C4-2B (cell line): ENCODE results near the gene GPR3.

ENCODE experiments used
- ZFX ChIP-seq: fragments of 450-650 bp; IDR thresholded peaks from 2 replicates; pipeline ENCODE4 v1.6.1; 2017
- TF ChIP-seq, protein P1 (sequence below): fragments of 450-650 bp; conservative IDR thresholded peaks from 2 replicates; pipeline ENCODE4 v1.5.1; 2017; ENCODE audit warnings: mild to moderate bottlenecking

GRCh38 chr1:27342778-27343638 is 49.4 kb upstream of the GPR3 start:
- TF ChIP-seq, protein P1, sequence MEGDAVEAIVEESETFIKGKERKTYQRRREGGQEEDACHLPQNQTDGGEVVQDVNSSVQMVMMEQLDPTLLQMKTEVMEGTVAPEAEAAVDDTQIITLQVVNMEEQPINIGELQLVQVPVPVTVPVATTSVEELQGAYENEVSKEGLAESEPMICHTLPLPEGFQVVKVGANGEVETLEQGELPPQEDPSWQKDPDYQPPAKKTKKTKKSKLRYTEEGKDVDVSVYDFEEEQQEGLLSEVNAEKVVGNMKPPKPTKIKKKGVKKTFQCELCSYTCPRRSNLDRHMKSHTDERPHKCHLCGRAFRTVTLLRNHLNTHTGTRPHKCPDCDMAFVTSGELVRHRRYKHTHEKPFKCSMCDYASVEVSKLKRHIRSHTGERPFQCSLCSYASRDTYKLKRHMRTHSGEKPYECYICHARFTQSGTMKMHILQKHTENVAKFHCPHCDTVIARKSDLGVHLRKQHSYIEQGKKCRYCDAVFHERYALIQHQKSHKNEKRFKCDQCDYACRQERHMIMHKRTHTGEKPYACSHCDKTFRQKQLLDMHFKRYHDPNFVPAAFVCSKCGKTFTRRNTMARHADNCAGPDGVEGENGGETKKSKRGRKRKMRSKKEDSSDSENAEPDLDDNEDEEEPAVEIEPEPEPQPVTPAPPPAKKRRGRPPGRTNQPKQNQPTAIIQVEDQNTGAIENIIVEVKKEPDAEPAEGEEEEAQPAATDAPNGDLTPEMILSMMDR, result no peak
- TF ChIP-seq ZFX, result no peak
